Peyer's patch (tissue), 4 donors: ENCODE results near the gene GPR108. TPM values are rescaled to one million over a fixed set of nuclear protein-coding genes. Genes with fewer than 3 reads are reported as not detected.

Experiments used
- DNase-seq, 3 donors: peaks; one replicate each; pipeline ENCODE4 v3.0.0-alpha.2; 2017 to 2019
- H3K27ac ChIP-seq, 4 donors: fragments of 200-600 bp; sonication (generic); one replicate each; pipeline ENCODE4 v1.5.1; 2016 to 2019
- H3K27me3 ChIP-seq, 2 donors: fragments of 200-600 bp; sonication (generic); one replicate each; pipeline ENCODE4 v1.5.1; 2019
- H3K36me3 ChIP-seq, 3 donors: fragments of 200-600 bp; sonication (generic); one replicate each; pipeline ENCODE4 v1.5.1; 2016 to 2019
- H3K4me1 ChIP-seq, 4 donors: fragments of 200-600 bp; sonication (generic); one replicate each; pipeline ENCODE4 v1.5.1; 2016 to 2019
- H3K4me3 ChIP-seq, 4 donors: fragments of 200-600 bp; sonication (generic); 1 replicate in 3 of 4; 2 replicates in 1 of 4; pipeline ENCODE4 v1.5.1; 2016 to 2019; ENCODE audit warnings: mild to moderate bottlenecking in 1 of 4
- H3K9me3 ChIP-seq, 4 donors: fragments of 200-600 bp; sonication (generic); one replicate each; pipeline ENCODE4 v1.5.1; 2016 to 2019; ENCODE audit warnings: mild to moderate bottlenecking in 1 of 4
- POLR2A ChIP-seq, 2 donors: fragments of 450-650 bp; IDR thresholded peaks; one replicate each; pipeline ENCODE4 v1.5.1; 2017; ENCODE audit warnings: antibody characterized with exemption in 2 of 2, mild to moderate bottlenecking in 2 of 2, moderate library complexity in 2 of 2
- total RNA-seq, 4 donors: library from RNA; depleted of rRNA; stranded (reverse); fragments of >200 nt; gene quantifications; one replicate each; pipeline ENCODE4 v1.1.0, GENCODE V29; 2016
- TF ChIP-seq, protein P1 (sequence below), 6 experiments: fragments of 450-650 bp in 4 of 6; fragments of 200-600 bp in 2 of 6; sonication (generic) in 1 of 6; IDR thresholded peaks; one replicate each; pipeline ENCODE4 v1.5.1; 2017 to 2019; ENCODE audit warnings: antibody characterized with exemption in 6 of 6, mild to moderate bottlenecking in 3 of 6, moderate library complexity in 1 of 6

The GPR108 gene
- total RNA-seq, 4 donors from 2014 or later = 54.5 to 133 (median 92.2) TPM

DNA sequence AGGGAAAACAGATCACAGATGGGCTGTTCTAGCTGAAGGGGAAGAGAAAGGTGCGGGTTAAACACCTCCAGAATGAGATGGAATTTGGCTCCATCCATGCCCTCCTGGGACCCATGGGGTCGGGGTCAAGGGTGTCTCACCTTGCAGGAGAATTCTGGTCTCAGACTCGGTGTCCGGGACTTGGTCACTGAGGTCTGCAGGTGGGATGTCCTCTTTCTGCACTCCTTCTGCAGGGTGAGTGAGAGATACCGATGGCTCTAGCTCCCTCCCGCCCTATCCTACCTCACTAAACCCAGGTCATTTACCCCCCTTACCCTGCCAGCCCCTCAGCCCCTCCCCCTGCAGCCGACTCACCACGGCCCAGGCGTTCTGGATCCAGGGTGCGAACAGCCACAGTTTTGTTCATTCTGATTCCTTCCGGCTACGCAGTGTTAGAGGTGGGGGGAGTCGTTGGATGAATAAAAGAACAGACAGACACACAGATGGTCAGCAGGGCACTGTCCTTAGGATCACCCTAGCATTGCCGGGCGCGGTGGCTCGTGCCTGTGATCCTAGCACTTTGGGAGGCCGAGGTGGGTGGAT lies 41.0 kb downstream of the GPR108 start:
- Histone ChIP-seq H3K36me3 (no peaks in the 10 kb centered on the region), H3K4me3 (no peak overlapping the region), H3K4me1 (no peaks in the 10 kb centered on the region), H3K27me3 (no peaks in the 10 kb centered on the region), H3K9me3 (no peaks in the 10 kb centered on the region), H3K27ac (no peak overlapping the region)
- no peak for DNase-seq
- no peak for TF ChIP-seq POLR2A (IDR thresholded peaks at IDR 0.05)
- TF ChIP-seq, protein P1, sequence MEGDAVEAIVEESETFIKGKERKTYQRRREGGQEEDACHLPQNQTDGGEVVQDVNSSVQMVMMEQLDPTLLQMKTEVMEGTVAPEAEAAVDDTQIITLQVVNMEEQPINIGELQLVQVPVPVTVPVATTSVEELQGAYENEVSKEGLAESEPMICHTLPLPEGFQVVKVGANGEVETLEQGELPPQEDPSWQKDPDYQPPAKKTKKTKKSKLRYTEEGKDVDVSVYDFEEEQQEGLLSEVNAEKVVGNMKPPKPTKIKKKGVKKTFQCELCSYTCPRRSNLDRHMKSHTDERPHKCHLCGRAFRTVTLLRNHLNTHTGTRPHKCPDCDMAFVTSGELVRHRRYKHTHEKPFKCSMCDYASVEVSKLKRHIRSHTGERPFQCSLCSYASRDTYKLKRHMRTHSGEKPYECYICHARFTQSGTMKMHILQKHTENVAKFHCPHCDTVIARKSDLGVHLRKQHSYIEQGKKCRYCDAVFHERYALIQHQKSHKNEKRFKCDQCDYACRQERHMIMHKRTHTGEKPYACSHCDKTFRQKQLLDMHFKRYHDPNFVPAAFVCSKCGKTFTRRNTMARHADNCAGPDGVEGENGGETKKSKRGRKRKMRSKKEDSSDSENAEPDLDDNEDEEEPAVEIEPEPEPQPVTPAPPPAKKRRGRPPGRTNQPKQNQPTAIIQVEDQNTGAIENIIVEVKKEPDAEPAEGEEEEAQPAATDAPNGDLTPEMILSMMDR (IDR thresholded peaks at IDR 0.05) = no peak

DNA sequence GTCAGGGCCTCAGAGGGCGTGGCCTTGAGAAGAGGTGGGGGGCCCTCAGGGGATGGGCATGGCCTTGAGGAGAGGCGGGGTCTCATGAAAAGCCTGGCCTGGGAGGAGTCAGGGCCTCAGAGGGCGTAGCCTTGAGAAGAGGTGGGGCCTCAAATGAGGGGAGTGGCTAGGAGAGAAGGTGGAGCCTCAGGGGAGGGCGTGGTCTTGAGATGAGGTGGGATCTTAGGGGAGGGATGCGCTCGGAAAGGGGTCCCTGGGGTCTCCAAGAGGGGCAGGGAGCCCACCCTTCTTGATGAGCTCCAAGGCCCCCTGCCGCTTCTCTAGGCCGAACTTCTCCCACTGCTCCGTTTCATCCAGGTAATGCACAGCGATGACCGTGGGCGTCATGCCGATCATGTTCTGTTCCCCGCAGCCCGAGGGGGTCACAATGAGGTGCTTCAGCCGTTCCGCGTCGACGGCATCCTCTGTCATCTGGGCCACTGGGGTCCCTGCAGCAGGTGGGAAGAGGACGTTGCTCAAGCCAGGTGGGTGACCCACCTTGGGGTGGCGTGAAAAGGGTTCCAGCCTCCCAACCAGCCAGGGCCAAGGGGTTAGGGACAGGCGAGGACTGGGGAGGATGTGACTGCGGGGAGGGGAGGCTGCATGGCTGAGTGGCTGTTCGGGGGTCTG lies 43.1 kb downstream of the GPR108 start:
- Histone ChIP-seq H3K4me3 (no peak overlapping the region), H3K9me3 (no peaks in the 10 kb centered on the region), H3K27me3 (no peaks in the 10 kb centered on the region), H3K36me3 (no peaks in the 10 kb centered on the region), H3K27ac (no peak overlapping the region), H3K4me1 (no peaks in the 10 kb centered on the region)
- no peak for DNase-seq
- TF ChIP-seq, protein P1 (IDR thresholded peaks at IDR 0.05) = no peak
- TF ChIP-seq POLR2A (IDR thresholded peaks at IDR 0.05) = no peak

DNA sequence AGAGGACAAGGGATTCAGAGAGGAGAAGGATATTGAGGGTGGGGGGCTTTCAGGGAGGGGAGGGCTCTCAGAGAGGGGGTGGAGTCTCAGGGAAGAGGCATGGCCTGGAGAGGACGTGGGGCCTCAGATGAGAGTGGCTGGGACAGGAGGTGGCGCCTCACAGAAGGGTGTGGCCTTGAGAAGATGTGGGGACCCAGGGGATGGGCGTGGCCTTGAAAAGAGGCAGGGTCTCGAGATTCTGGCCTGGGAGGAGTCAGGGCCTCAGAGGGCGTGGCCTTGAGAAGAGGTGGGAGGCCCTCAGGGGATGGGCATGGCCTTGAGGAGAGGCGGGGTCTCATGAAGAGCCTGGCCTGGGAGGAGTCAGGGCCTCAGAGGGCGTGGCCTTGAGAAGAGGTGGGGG lies 43.7 kb downstream of the GPR108 start:
- no peaks in the 10 kb centered on the region for H3K36me3 ChIP-seq

DNA sequence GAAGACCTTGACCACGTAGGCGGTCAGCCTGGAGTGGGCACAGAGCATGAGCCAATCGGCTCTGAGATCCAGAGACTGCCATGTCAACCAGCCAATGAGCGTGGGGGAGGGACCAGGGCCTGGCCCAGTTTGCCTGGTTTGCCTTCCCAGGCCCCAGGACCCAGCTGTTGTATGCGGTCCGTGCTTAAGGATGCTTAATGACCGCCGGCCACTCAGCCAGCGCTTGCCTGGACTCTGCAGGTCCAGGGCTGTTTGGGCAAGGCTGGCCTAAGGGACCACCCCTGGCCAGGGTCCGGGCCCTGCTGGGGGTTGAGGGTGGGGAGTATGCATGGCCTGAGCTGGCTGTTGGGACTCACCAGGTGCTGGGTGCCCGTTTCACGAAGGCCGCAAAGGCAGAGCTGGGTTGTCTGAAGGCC lies 44.3 kb downstream of the GPR108 start:
- Histone ChIP-seq H3K4me1 (no peaks in the 10 kb centered on the region), H3K9me3 (no peaks in the 10 kb centered on the region), H3K36me3 (no peaks in the 10 kb centered on the region), H3K4me3 (no peak overlapping the region), H3K27me3 (no peaks in the 10 kb centered on the region), H3K27ac (no peak overlapping the region)
- DNase-seq = no peak
- no peak for TF ChIP-seq POLR2A (IDR thresholded peaks at IDR 0.05)
- TF ChIP-seq, protein P1 (IDR thresholded peaks at IDR 0.05) = no peak

More for the DNA sequence above, 43.7 kb downstream of the GPR108 start:
- DNase-seq = no peak
- H3K27ac ChIP-seq = no peak overlapping the region
- TF ChIP-seq, protein P1 (IDR thresholded peaks at IDR 0.05) = no peak
- TF ChIP-seq POLR2A (IDR thresholded peaks at IDR 0.05) = no peak
- no peaks in the 10 kb centered on the region for H3K9me3 ChIP-seq
- no peaks in the 10 kb centered on the region for H3K4me1 ChIP-seq
- no peaks in the 10 kb centered on the region for H3K27me3 ChIP-seq
- no peak overlapping the region for H3K4me3 ChIP-seq

DNA sequence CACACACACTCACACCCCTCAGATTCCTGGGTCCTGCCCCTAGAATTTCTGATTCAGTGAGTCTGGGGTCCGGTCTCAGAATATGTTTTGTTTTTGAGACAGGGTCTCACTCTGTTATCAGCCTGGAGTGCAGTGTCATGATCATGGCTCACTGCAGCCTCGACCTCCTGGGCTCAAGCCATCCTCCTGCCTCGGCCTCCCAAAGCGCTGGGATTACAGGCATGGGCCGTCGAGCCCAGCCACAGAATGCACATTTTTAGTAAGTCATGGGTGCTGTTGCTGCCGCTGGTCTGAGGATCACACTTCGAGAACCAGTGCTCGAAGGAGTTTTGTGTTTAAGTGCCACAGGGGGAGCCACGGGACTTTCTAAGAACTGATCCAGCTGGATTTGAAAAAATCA lies 45.4 kb downstream of the GPR108 start:
- no peaks in the 10 kb centered on the region for H3K9me3 ChIP-seq
- H3K4me1 ChIP-seq = no peaks in the 10 kb centered on the region
- no peaks in the 10 kb centered on the region for H3K36me3 ChIP-seq
- no peaks in the 10 kb centered on the region for H3K27me3 ChIP-seq
- no peak for DNase-seq
- no peak overlapping the region for H3K27ac ChIP-seq
- TF ChIP-seq, protein P1 (IDR thresholded peaks at IDR 0.05) = no peak
- no peak for TF ChIP-seq POLR2A (IDR thresholded peaks at IDR 0.05)
- H3K4me3 ChIP-seq = no peak overlapping the region
